GM23338 (cell line): ENCODE results near the gene PFN1. TPM values are rescaled to one million over a fixed set of nuclear protein-coding genes. Genes with fewer than 3 reads are reported as not detected.
A peak's percentile ranks its signal among the peaks of the same experiment; 100 is the strongest.

Experiments
- ATAC-seq: fragments of 200-7000 bp; cut with Tn5 transposase; 3 replicates; pipeline ENCODE4 v1.9.1; 2020
- DNase-seq: peaks from one replicate; pipeline ENCODE4 v3.0.0-alpha.2; 2015; ENCODE audit warnings: low spot score
- H2AFZ ChIP-seq: fragments of 200-600 bp; sonication (generic); 2 replicates; pipeline ENCODE4 v1.8.0; 2016; ENCODE audit warnings: antibody characterized with exemption, mild to moderate bottlenecking, moderate library complexity
- H3F3A ChIP-seq: fragments of 200-600 bp; sonication (generic); replicated peaks from 2 replicates; pipeline ENCODE4 v1.8.0; 2017; ENCODE audit warnings: antibody characterized with exemption, mixed run types, low read depth
- H3K27ac ChIP-seq: fragments of 200-600 bp; sonication (generic); 2 replicates; pipeline ENCODE4 v1.6.1; 2016; ENCODE audit warnings: low read depth
- H3K27me3 ChIP-seq: fragments of 200-600 bp; sonication (generic); 2 replicates; pipeline ENCODE4 v1.8.0; 2016; ENCODE audit warnings: mild to moderate bottlenecking, mixed run types, moderate library complexity; ENCODE audit not compliant: insufficient read depth
- H3K36me3 ChIP-seq: fragments of 200-600 bp; sonication (generic); 2 replicates; pipeline ENCODE4 v1.8.0; 2016; ENCODE audit warnings: mild to moderate bottlenecking; ENCODE audit not compliant: insufficient read depth
- H3K4me1 ChIP-seq: fragments of 200-600 bp; sonication (generic); 2 replicates; pipeline ENCODE4 v1.8.0; 2016; ENCODE audit warnings: mild to moderate bottlenecking, moderate library complexity; ENCODE audit not compliant: insufficient read depth
- H3K4me2 ChIP-seq: fragments of 200-600 bp; sonication (generic); 2 replicates; pipeline ENCODE4 v1.7.1; 2017; ENCODE audit warnings: mixed run types
- H3K4me3 ChIP-seq: fragments of 200-600 bp; sonication (generic); 2 replicates; pipeline ENCODE4 v1.6.1; 2016; ENCODE audit warnings: mixed run types
- H3K79me2 ChIP-seq: fragments of 200-600 bp; sonication (generic); replicated peaks from 2 replicates; pipeline ENCODE4 v1.8.0; 2017; ENCODE audit warnings: mild to moderate bottlenecking; ENCODE audit not compliant: insufficient read depth
- H3K9me2 ChIP-seq: fragments of 200-600 bp; sonication (generic); 2 replicates; pipeline ENCODE4 v1.8.0; 2017; ENCODE audit not compliant: insufficient read depth
- H4K20me1 ChIP-seq: fragments of 200-600 bp; sonication (generic); replicated peaks from 2 replicates; pipeline ENCODE4 v1.8.0; 2017; ENCODE audit warnings: mild to moderate bottlenecking; ENCODE audit not compliant: insufficient read depth
- H3K27ac Mint-ChIP-seq: 2 replicates; pipeline ENCODE4 v1.8.0; 2020; ENCODE audit warnings: inconsistent platforms, mild to moderate bottlenecking, moderate library complexity, mixed read lengths
- H3K27me3 Mint-ChIP-seq: 3 replicates; pipeline ENCODE4 v1.8.0; 2022; ENCODE audit warnings: low read depth, mild to moderate bottlenecking, moderate library complexity, mixed read lengths, inconsistent platforms; ENCODE audit not compliant: insufficient read depth, poor library complexity
- H3K36me3 Mint-ChIP-seq: 3 replicates; pipeline ENCODE4 v1.8.0; 2021; ENCODE audit warnings: low read depth, mild to moderate bottlenecking, inconsistent platforms, moderate library complexity, mixed read lengths
- H3K4me1 Mint-ChIP-seq: 3 replicates; pipeline ENCODE4 v1.8.0; 2020; ENCODE audit warnings: mild to moderate bottlenecking, inconsistent platforms, mixed read lengths
- H3K4me3 Mint-ChIP-seq: 3 replicates; pipeline ENCODE4 v1.8.0; 2021; ENCODE audit warnings: moderate library complexity, mild to moderate bottlenecking, inconsistent platforms, mixed read lengths
- H3K9me3 Mint-ChIP-seq: 3 replicates; pipeline ENCODE4 v1.8.0; 2020; ENCODE audit warnings: moderate library complexity, mild to moderate bottlenecking, inconsistent platforms, mixed read lengths
- CREB1 ChIP-seq: fragments of 250-450 bp; sonication (Bioruptor Pico); IDR thresholded peaks from 2 replicates; pipeline ENCODE4 v1.5.0; 2020; ENCODE audit warnings: low read depth, mild to moderate bottlenecking, moderate library complexity
- POLR2AphosphoS5 ChIP-seq: IDR thresholded peaks from 2 replicates; pipeline ENCODE4 v1.6.1; 2016; ENCODE audit warnings: antibody characterized with exemption, low read depth
- REST ChIP-seq: IDR thresholded peaks from one replicate; pipeline ENCODE4 v1.6.1; 2018; ENCODE audit warnings: antibody characterized with exemption; ENCODE audit not compliant: unreplicated experiment
- ZNF462 ChIP-seq: fragments of 250-450 bp; sonication (Bioruptor Pico); IDR thresholded peaks from 2 replicates; pipeline ENCODE4 v1.5.0; 2020; ENCODE audit warnings: mild to moderate bottlenecking, moderate library complexity
- polyA plus RNA-seq: library from polyadenylated mRNA; unstranded; fragments of >200 nt; fragmentation: Nextera tagmentation; extraction: Ambion mirVana; gene quantifications from 2 replicates; pipeline ENCODE4 v1.2.1, GENCODE V29; 2016
- total RNA-seq: library from RNA; depleted of rRNA; stranded (reverse); fragments of >200 nt; shearing (Covaris generic); gene quantifications from 2 replicates; pipeline ENCODE4 v1.2.3, GENCODE V29; 2014

The PFN1 gene
- total and polyA plus RNA-seq, 2 experiments from 2014 or later = 2,002 to 3,709 TPM

- TF ChIP-seq REST (no peak), CREB1 (CRISPR knock-in tag) (no peak), ZNF462 (no peak)
Measured at GRCh38 chr17:4949321-4950074, 1.2 kb upstream of the PFN1 start (continued).

- ATAC-seq = peak; percentile 47
- peaks cover 16% of the 10 kb centered on the region for H4K20me1 ChIP-seq
- Mint-ChIP-seq H3K27me3 (peaks cover 40% of the 10 kb centered on the region), H3K27ac (peak overlapping the region; percentile 98), H3K4me3 (peak overlapping the region; percentile 92), H3K4me1 (peaks cover 46% of the 10 kb centered on the region), H3K36me3 (peaks cover 39% of the 10 kb centered on the region), H3K9me3 (no peaks in the 10 kb centered on the region; the same call in 2 of the 3 replicates)
- no peak overlapping the region for H2AFZ ChIP-seq
- H3K4me3 ChIP-seq = peak overlapping the region; percentile 96
- H3K36me3 ChIP-seq = peaks cover 16% of the 10 kb centered on the region
- H3K9me2 ChIP-seq = no peaks in the 10 kb centered on the region
- H3K27me3 ChIP-seq = no peaks in the 10 kb centered on the region
- H3K79me2 ChIP-seq = peaks cover 35% of the 10 kb centered on the region
- TF ChIP-seq POLR2AphosphoS5 (peak; percentile 29; the same call in 1 of the 2 replicates), ZNF462 (no peak)
- peaks cover 35% of the 10 kb centered on the region for H3F3A ChIP-seq
- peak overlapping the region; percentile 96 for H3K4me2 ChIP-seq
- peak overlapping the region; percentile 100 for H3K27ac ChIP-seq
- peaks cover 43% of the 10 kb centered on the region for H3K4me1 ChIP-seq
- DNase-seq = peak; percentile 88
Measured at GRCh38 chr17:4948931-4949320, 596 bp upstream of the PFN1 start.
